Breast epithelium (tissue), 3 donors: ENCODE data around the gene ZNF592.

Experiments used
- POLR2A ChIP-seq: fragments of 450-650 bp; IDR thresholded peaks from one replicate; pipeline ENCODE4 v1.6.1; 2016; ENCODE audit warnings: antibody characterized with exemption, mild to moderate bottlenecking, moderate library complexity
- POLR2AphosphoS5 ChIP-seq, 3 donors: sonication (generic); formaldehyde crosslinking; IDR thresholded peaks; one replicate each; pipeline ENCODE4 v1.6.1; 2017; ENCODE audit warnings: antibody characterized with exemption in 3 of 3

DNA sequence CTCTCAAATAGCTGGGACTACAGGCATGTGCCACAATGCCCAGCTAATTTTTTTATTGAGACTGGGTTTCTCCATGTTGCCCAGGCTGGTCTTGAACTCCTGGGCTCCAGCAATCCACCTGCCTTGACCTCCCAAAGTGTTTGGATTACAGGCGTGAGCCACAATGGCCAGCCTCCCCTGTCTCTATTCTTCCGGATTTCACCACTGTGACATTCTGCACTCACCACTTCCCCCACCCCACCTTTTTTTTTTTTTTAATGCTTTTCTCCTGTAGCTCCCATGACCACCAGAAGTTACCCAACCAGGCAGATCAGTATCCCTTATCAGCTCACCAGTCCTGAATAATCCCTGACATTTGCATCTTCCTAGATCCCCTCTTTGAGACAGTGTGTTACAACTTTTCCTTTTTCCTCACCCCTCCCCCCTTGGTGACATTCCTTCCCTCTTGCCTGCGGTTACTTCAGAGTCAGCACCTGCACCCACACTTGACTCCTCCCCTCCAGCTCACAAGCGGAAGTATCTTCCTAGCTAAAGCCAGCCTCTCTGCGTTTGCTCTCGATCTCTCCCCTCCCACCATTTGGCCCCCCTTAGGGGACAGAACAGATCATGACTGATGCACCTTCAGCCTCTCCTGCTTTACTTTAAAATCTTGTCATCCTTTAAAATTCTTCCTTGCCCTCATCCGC lies 13.5 kb upstream of the ZNF592 start:
- TF ChIP-seq POLR2AphosphoS5 (IDR thresholded peaks at IDR 0.05), result peak in 1 of 3 donors; percentile 65
- no peak for TF ChIP-seq POLR2A
